Measurements from ENCODE around the gene PLCB2.

The PLCB2 gene

DNA sequence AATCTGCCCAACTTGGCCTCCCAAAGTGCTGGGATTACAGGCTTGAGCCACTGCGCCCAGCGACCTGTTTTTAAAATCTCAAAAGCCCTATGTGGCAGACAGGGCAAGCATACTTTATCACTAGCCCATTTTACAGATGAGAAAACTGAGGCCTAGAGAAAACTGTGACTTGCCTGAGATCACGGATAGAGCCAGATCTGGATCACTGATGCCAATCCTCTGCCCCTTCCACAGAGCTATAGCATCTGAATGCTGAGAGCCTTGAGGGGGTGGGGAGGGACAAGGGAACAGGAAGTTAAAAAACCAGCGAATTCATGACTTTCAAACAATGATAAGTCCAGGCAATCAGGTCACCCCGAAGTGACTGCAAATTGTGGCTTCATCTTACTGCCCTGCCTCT is 32.2 kb downstream of the PLCB2 start:
- H3K4me1 ChIP-seq (ENCODE audit: insufficient read depth, low read length), result peaks cover 5% of the 10 kb centered on the region
- H3K9ac ChIP-seq (ENCODE audit: low read depth, low read length), result no peak overlapping the region

DNA sequence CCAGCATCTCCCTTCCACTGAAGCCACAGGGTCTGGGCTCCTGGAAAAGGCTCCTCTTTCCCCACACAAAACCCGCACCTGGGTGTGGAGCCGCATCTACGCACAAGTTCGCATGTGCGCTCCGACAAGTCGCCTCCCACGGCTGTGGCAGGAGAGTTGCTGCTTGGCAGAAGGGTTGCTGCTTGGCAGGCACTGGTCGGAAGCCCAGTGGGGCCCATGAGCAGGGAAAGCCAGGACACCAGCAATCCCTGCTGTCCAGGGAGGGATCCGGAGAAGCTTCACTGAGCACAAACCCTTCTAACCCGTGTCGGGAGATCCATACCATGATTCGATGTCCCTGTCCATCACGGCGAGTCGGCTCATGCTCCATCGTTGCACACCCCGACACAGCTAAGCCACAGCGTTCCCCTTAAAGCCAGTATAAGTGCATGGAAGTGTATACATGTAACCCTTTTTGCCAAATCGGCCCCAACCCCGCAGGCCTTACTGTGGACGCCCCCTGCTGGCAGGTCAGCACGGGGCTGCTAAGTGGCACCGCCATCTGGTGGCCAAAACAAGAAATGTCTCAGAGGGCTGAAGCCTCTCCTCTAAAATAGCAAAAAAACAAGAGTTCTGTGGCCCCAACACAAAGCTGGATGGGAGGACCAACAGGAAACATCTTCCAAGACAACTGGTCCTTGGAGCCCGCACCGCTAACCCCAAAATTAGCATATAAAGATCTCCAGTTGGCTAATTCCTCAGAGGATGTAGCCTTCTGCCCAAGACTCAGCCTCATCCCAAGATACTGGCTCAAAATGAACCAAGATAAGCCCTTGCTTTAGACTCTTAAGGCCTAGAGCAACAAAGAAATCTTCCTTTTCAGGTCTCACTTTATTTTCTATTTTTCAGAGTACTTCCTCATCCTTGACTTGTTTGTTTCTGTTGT is 33.1 kb downstream of the PLCB2 start:
- no peaks in the 10 kb centered on the region for H3K9me3 ChIP-seq (ENCODE audit: control insufficient read depth, insufficient read depth, low read length)
- no peaks in the 10 kb centered on the region for H3K36me3 ChIP-seq (ENCODE audit: insufficient read depth, low read length)
- no peak overlapping the region for H3K9ac ChIP-seq (ENCODE audit: low read depth, low read length)
- peaks cover 5% of the 10 kb centered on the region; the same call in 1 of the 2 replicates for H3K4me1 ChIP-seq (ENCODE audit: insufficient read depth, low read length)

More for the DNA sequence above, 32.2 kb downstream of the PLCB2 start:
- Histone ChIP-seq H3K36me3 (ENCODE audit: insufficient read depth, low read length) (no peaks in the 10 kb centered on the region), H3K9me3 (ENCODE audit: control insufficient read depth, insufficient read depth, low read length) (no peaks in the 10 kb centered on the region)

DNA sequence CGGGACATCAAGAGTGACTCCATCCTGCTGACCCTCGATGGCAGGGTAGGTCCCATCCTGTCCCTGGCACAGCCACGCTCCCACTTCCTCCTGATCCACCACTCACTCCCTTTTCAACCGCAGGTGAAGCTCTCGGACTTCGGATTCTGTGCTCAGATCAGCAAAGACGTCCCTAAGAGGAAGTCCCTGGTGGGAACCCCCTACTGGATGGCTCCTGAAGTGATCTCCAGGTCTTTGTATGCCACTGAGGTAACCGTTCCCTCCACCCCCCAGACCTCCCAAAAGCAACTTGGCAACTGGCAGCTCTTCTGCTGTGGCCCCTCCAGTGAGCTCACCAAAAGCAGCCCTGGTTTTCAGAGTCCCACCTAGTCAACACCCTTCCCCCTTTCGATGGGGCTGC is 34.3 kb downstream of the PLCB2 start:
- no peaks in the 10 kb centered on the region for H3K36me3 ChIP-seq (ENCODE audit: insufficient read depth, low read length)
- H3K4me1 ChIP-seq (ENCODE audit: insufficient read depth, low read length), result no peaks in the 10 kb centered on the region

DNA sequence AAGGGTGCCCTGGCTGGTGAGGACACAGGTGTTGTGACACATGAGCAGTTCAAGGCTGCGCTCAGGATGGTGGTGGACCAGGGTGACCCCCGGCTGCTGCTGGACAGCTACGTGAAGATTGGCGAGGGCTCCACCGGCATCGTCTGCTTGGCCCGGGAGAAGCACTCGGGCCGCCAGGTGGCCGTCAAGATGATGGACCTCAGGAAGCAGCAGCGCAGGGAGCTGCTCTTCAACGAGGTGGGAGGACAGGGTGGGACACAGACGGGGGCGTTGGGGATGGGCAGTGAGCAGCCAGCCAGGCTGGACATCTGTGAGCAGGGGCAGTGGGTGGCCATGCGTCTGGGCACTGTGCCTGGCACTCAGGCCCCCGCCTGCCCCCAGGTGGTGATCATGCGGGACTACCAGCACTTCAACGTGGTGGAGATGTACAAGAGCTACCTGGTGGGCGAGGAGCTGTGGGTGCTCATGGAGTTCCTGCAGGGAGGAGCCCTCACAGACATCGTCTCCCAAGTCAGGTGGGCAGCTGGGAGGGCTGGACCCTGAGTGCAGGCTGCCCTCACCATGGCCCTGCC is 35.2 kb downstream of the PLCB2 start:
- H3K36me3 ChIP-seq (ENCODE audit: insufficient read depth, low read length), result no peaks in the 10 kb centered on the region
- H3K9me3 ChIP-seq (ENCODE audit: control insufficient read depth, insufficient read depth, low read length), result no peaks in the 10 kb centered on the region
- no peaks in the 10 kb centered on the region; the same call in 1 of the 2 replicates for H3K4me1 ChIP-seq (ENCODE audit: insufficient read depth, low read length)
- H3K9ac ChIP-seq (ENCODE audit: low read depth, low read length), result no peak overlapping the region

More for the DNA sequence above, 34.3 kb downstream of the PLCB2 start:
- H3K9ac ChIP-seq (ENCODE audit: low read depth, low read length), result no peak overlapping the region
- H3K9me3 ChIP-seq (ENCODE audit: control insufficient read depth, insufficient read depth, low read length), result no peaks in the 10 kb centered on the region

DNA sequence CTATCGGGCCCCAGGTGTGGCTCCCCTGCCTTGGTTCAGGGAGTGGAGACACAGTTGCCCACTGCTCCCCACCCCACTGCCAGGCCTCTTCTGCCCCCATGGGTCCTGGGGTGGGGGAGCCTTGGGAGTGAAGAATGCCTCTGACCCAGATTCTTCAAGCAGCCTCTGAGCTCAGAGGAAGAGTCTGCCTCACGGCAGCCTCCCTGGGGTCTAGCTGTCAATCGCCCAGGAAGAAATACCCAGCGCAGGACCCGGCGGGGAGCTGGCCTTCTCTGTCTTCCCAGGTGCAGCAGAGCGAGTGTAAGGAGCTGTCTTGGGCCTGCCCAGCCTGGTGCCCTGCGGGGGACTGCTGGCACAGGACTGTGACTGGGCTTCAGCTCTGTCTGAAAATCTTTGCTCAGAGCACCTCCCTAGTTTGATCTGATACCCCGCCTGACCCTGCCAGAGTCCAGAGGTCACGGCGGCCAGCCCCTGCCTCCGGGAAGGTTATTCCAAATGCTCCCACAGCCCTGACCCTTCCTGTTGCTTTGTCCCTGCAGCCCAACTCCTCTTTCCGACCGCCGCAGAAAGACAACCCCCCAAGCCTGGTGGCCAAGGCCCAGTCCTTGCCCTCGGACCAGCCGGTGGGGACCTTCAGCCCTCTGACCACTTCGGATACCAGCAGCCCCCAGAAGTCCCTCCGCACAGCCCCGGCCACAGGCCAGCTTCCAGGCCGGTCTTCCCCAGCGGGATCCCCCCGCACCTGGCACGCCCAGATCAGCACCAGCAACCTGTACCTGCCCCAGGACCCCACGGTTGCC is 35.9 kb downstream of the PLCB2 start:
- H3K36me3 ChIP-seq (ENCODE audit: insufficient read depth, low read length), result no peaks in the 10 kb centered on the region
- H3K9ac ChIP-seq (ENCODE audit: low read depth, low read length), result no peak overlapping the region
- H3K4me1 ChIP-seq (ENCODE audit: insufficient read depth, low read length), result peaks cover 3% of the 10 kb centered on the region; the same call in 1 of the 2 replicates
- no peaks in the 10 kb centered on the region for H3K9me3 ChIP-seq (ENCODE audit: control insufficient read depth, insufficient read depth, low read length)

DNA sequence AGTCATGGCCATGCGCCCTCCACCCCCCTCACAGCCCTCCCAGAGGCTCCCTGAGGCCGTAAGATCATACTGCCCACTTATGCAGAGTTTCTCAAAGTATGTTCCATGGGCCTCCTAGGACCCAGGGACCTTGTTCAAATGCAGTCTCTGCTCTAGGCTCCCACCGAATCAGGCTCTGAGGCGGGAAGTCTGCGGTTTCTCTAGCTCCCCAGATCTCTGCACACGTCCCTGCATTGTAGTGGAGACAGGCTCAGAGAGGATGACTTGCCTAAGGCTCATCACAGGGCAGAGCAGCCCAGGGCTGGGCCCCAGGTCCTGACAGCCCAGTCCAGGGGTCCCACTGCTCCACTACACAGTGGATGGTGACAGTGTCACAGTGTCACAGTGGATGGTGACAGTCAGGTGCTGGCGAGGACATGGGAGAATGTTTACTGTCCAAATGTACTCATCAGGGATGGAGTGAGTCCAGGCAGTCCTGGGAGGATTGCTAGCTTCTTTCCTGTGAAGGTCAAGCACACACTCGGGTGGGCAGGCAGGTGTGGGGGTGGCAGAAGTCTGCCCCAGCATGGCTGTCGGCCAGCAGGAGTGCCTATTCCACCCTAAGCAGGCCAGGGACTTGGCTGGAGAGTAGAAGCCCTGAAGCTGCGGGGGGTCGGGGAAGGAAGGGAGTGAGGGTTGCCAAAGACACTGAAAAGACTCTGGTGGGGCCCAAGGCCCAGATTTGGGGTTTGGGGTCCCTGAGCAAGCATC is 37.3 kb downstream of the PLCB2 start:
- Histone ChIP-seq H3K9me3 (ENCODE audit: control insufficient read depth, insufficient read depth, low read length) (no peaks in the 10 kb centered on the region), H3K9ac (ENCODE audit: low read depth, low read length) (no peak overlapping the region), H3K36me3 (ENCODE audit: insufficient read depth, low read length) (no peaks in the 10 kb centered on the region), H3K4me1 (ENCODE audit: insufficient read depth, low read length) (peaks cover 10% of the 10 kb centered on the region; the same call in 1 of the 2 replicates)

DNA sequence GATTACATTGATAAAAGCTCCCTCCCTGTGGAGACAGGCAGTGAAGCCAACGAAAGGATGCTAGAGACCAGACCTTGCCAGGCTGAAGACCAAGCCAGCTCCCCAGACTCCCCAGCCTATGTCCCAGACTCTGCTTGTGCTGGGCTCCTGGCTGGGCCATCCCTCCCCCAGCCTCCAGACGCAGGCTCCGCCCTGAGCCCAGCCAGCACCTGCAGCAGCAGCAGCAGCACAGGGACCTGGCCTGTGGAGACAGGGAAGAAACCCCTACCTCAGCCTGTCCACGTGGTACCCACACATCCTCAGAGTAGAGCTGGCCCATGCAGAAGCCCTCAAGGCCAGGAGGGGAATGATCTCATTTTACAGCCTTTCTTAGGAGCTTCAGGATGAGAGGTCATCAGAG is 38.1 kb downstream of the PLCB2 start:
- no peaks in the 10 kb centered on the region for H3K36me3 ChIP-seq (ENCODE audit: insufficient read depth, low read length)
- no peak overlapping the region for H3K9ac ChIP-seq (ENCODE audit: low read depth, low read length)
- H3K4me1 ChIP-seq (ENCODE audit: insufficient read depth, low read length), result peaks cover 10% of the 10 kb centered on the region; the same call in 1 of the 2 replicates
- no peaks in the 10 kb centered on the region for H3K9me3 ChIP-seq (ENCODE audit: control insufficient read depth, insufficient read depth, low read length)

DNA sequence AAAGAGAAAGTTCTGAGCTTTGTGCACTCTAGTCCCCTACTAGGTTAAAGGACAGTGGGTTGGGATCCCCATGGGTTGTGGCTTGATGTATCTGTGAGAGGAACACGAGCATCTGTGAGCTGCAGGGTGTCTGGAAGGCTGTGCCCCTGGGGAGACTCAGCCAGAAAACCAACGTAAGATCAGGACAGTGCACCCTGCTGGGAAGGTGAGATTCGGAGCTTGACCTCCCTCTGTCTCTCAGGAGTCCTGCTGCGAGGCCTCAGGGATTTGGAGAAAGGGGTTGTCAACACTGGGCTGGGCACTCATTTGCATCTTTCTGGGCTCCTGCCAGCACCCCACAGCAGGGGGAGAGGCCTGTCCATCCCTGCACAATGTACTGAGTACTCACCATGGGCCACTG is 40.1 kb downstream of the PLCB2 start:
- Histone ChIP-seq H3K36me3 (ENCODE audit: insufficient read depth, low read length) (no peaks in the 10 kb centered on the region), H3K9me3 (ENCODE audit: control insufficient read depth, insufficient read depth, low read length) (no peaks in the 10 kb centered on the region), H3K4me1 (ENCODE audit: insufficient read depth, low read length) (peaks cover 13% of the 10 kb centered on the region; the same call in 1 of the 2 replicates), H3K9ac (ENCODE audit: low read depth, low read length) (no peak overlapping the region)

DNA sequence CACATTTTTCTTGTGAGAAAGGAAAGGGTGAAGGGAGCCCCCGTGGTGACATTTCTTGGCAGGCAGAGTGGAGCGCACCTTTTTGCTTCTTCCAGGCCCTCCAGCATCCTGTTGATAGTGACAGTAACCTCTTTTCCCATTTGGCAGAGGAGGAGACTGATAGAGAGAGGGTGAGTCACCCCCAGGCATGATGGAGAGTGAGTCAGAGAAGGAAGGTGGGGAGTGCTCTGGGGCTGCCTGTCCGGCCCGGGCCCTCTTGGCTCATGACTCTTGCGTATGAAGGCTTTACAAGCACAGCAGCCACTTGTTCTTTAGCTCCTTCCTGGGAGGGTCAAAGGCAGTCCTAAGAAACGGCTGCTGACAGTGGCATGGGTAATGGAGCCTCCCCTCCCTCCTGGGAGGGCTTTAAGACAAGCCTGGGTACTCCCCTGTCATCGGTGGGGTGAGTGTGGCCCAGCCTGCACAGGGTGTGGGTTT is 40.9 kb downstream of the PLCB2 start:
- no peaks in the 10 kb centered on the region for H3K36me3 ChIP-seq (ENCODE audit: insufficient read depth, low read length)
- H3K9me3 ChIP-seq (ENCODE audit: control insufficient read depth, insufficient read depth, low read length), result no peaks in the 10 kb centered on the region
- peaks cover 13% of the 10 kb centered on the region; the same call in 1 of the 2 replicates for H3K4me1 ChIP-seq (ENCODE audit: insufficient read depth, low read length)
- no peak overlapping the region for H3K9ac ChIP-seq (ENCODE audit: low read depth, low read length)

DNA sequence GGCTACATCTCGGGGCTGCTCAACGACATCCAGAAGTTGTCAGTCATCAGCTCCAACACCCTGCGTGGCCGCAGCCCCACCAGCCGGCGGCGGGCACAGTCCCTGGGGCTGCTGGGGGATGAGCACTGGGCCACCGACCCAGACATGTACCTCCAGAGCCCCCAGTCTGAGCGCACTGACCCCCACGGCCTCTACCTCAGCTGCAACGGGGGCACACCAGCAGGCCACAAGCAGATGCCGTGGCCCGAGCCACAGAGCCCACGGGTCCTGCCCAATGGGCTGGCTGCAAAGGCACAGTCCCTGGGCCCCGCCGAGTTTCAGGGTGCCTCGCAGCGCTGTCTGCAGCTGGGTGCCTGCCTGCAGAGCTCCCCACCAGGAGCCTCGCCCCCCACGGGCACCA is 41.9 kb downstream of the PLCB2 start:
- H3K9ac ChIP-seq (ENCODE audit: low read depth, low read length), result no peak overlapping the region
- no peaks in the 10 kb centered on the region for H3K9me3 ChIP-seq (ENCODE audit: control insufficient read depth, insufficient read depth, low read length)
- H3K36me3 ChIP-seq (ENCODE audit: insufficient read depth, low read length), result no peaks in the 10 kb centered on the region
- H3K4me1 ChIP-seq (ENCODE audit: insufficient read depth, low read length), result peaks cover 13% of the 10 kb centered on the region; the same call in 1 of the 2 replicates

DNA sequence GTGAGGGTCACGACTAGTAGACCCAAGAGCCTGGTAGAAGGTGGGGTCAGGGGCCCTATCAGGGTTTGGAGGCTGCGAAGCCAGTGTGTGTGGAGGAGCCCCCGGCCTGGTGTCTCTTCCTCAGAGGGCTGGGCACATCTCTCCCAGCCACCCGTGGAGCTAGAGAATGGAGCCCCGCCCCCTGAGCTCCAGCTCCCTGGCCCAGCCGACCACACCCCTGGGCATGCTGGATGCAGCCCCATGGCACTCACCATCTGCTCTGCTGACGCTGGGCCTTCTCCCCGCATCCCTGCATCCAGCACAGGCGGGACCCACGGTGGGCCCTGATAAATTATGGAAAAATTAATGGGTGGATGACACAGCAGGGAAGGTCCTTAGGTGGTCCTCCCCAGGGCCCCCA is 42.4 kb downstream of the PLCB2 start:
- no peaks in the 10 kb centered on the region for H3K9me3 ChIP-seq (ENCODE audit: control insufficient read depth, insufficient read depth, low read length)
- H3K4me1 ChIP-seq (ENCODE audit: insufficient read depth, low read length), result peaks cover 13% of the 10 kb centered on the region; the same call in 1 of the 2 replicates
- H3K9ac ChIP-seq (ENCODE audit: low read depth, low read length), result no peak overlapping the region
- H3K36me3 ChIP-seq (ENCODE audit: insufficient read depth, low read length), result no peaks in the 10 kb centered on the region

DNA sequence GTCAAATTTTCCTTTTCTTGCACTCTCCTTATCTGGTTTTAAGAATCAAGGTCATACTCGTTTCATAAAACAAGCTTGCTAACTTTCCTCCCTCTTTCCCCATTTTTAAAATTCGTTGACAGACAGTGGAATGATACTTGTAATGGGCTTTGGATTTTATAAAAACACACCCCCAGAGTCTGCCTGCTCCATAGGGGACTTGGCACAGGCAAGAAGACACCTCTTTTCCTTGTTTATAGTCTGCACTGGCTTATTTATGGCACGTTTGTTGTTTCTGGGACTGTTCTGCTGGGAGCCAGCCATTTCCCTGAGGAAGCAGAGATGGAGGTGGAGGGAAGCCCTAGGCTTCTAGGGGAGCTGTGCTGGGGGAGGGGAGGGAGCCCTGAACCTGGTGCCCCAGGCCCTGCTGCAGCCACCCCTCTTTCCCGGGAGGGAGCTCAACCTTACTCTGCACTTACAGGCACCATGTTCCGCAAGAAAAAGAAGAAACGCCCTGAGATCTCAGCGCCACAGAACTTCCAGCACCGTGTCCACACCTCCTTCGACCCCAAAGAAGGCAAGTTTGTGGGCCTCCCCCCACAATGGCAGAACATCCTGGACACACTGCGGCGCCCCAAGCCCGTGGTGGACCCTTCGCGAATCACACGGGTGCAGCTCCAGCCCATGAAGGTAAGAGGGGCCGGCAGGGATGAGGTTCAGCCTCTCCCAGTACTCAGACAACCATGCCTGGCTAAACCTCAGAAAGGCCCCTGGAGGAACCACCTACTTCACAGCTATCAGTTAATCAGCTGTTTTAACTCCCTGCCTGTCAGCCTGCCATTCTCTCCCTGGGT is 43.2 kb downstream of the PLCB2 start:
- H3K9me3 ChIP-seq (ENCODE audit: control insufficient read depth, insufficient read depth, low read length), result no peaks in the 10 kb centered on the region
- H3K36me3 ChIP-seq (ENCODE audit: insufficient read depth, low read length), result no peaks in the 10 kb centered on the region
- H3K9ac ChIP-seq (ENCODE audit: low read depth, low read length), result no peak overlapping the region
- H3K4me1 ChIP-seq (ENCODE audit: insufficient read depth, low read length), result peaks cover 13% of the 10 kb centered on the region; the same call in 1 of the 2 replicates

Data from ES-I3 (cell line).